RPMI8226 (cell line): ENCODE data around the gene FUT8.

Experiments
- DNase-seq: peaks from one replicate; pipeline ENCODE4 v3.0.0-alpha.2; 2015

Gene FUT8

DNA sequence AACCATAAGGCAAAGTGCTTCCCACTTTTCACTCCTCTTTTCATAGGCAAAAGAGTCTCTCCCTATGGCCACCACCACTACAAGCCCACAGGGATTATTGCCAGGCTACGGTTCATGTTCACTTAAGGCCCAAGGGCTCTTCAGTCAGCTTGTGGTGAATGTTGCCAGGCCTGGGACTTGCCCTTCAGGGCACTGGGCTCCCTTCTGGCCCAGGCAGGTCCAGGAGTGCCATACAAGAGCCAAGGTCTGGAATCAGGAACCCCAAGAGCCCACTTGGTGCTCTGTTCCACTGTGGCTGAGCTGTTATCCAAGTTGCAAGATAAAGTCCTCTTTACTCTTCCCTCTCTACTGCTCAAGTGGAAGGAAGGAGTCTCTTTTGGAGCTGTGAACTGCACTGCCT, 307.6 kb downstream of the FUT8 start:
- no peak for DNase-seq

DNA sequence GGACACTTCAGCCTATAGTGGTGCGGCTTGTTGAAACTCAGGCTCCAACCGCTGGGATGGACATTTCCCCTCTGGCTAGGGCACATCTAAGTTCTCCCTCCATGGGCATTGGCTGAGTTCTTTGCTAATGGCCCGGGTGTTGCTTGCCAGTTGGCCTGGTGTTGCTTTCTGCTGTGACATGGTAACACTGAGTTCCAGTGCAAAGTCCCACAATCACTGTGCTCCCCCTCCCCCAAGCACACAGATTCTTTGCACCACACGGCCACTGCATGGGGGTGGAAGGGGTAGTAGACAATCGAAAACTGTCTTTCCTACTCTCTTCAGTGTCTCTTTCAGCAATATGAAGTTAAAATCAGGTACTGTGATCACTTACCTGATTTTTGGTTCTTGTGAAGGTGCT, 308.2 kb downstream of the FUT8 start:
- no peak for DNase-seq

DNA sequence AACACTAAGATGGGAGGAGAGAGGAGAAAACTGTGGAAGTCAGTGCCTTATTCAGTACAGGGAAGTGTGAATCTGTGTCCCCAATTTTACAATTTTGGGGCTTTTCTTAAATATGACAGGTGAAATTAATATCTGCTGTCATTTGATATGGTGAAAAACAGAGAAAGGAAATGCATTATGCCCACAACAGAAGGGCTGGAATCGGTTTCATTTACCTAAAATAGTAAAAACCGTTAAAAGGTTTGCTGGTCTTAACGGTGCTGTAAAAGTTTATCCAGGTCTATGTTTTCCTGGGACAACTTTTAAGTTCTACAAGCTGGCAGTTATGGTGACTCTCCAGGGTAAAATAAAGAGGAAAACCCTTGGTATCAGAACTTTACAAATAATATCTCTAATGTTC, 310.8 kb downstream of the FUT8 start:
- peak; percentile 7 for DNase-seq

DNA sequence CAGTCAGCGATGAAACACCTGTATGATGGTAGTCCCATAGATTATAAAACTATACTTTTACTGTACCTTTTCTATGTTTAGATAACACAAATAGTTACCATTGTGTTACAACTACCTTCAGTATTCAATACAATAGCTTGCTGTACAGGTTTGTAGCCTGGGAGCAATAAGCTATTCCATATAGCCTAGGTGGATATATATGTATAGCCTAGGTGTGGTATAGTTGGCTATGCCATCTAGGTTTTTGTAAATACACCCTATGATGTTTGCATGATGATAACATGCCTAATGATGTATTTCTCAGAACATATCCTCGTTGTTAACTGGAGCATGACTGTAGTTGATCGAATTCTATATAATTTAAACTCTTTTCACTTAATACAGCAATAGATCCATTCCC, 316.1 kb downstream of the FUT8 start:
- DNase-seq, result no peak

DNA sequence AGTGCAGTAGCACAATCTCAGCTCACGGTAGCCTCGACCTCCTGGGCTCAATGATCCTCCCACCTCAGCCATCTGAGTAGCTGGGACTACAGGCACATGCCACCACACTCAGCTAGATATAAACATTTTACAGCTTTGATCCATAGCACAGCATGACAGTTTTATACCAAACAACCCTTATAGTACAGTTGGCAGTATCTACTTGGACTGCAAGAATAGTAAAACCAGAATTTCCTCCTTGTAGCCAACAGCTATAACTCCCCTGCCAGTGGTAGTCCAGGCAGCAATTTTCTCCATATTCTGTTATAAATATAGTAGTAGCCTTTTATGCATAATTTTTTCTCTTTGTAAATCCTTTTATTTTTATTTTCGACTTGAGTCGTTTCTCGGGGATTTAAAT, 317.0 kb downstream of the FUT8 start:
- no peak for DNase-seq

DNA sequence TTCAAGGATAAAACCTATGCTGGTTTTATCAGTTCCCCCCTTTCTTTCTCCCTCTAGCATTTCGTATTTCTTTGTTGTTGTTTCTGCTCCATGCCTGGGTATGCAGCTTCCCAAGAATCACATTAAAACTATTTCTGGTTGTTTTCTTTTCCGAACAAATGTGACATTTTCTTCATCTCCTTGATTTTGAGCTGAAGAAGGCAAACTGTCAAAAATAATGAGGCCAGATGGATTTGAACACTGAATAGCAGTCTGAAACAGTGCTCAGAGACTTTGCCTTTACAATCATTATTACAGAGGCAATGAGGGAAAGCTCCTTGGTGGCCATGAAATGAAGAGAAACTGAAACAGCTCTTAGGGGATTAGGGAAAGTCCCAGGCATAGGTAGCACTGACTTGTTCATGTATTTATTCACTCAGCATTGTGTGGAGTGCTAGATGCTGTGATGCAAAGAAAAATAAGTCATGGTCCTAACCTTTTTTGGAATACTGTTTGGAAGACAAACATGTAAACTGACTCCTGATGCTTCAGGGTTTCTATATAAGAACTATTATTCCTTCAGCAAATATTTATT, 319.5 kb downstream of the FUT8 start:
- no peak for DNase-seq

DNA sequence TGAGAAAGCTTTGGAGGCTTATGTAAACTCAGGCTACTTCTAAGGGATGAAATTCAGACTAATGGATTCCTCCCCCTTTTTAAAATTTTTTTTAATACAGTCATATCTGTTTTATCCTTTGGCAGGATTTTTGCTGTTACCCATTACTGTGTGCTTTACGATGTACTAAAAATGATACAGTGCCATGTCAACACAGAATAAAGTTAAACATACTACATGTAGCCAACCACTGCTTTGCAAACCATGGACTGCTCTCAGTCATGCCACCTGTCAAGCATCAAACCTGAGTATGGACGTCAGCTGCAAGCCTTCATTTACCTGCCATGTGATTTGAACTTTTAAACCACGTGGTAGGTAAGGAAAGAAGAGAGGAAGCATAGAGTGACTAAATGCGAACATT, 325.8 kb downstream of the FUT8 start:
- no peak for DNase-seq

DNA sequence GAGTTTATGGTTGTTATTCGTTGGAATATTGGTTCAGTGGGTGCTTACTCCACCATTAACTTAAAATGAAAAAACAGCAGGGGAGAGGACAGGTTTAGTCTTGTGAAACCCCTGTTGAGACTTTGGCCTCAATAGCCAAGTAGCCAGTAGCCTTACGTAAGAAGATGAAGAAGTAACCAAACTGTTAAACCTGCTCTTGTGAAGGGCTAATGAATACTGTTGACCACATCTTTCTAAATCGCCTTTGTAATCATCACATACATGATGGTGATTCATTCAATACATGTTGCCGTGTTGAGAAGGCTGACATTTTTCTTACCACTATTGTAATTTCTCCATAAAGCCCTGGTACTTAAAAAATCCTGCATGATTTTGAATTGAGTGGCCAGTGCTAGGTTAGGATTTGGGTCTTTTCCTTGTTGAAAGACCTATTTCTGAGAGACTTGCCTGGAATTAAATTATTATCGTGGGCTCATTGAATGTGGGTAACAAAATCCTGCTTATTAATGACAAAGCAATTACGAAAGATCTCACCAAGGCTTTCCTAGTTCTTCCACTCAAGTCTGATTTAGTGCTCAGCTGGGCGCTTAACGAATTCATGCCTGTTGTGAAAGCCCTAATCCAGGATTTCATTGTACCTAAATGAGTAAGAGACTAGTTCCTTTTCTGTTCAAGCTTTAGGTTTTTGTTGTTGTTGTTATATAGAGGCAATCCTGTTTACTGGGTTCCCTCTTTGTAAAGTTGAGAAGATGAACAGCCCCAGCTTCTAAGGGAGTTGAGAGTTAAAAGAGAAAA, 333.1 kb downstream of the FUT8 start:
- DNase-seq, result no peak

DNA sequence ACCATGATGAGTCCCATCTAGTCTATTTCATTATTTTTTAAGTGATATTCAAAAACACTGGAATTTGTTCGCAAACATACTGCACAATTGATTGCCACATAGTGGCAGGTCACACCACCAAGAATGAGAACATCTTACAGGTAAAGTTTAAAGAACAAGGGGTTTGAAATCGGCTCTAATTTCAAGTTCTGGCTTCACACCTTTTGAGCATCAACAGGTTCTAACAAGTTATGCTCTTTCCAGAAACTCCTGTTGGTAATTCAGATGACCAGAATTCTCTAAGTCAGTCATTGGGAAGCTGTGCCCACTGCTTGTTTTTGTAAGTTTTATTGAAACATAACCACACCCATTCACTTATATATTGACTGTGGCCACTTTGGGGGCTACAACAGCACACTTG, 336.3 kb downstream of the FUT8 start:
- no peak for DNase-seq

DNA sequence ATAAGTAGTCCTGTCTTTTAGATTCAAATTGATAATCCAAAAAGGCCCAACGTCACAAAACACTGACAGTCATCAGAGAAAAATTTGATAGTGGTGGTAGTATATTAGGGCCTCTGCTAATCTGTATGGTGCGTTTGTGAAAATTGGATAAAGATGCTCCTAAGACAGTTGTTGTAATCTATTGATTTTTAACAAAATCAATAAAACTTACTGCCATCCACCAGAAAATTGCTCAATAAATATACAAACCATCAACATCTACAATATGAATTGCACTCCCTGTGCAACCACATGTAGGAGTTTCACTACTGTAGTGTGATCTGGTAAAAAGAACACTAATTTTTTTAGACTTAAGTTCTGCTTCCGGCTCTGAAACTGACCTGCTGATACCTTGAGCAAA, 336.8 kb downstream of the FUT8 start:
- DNase-seq, result no peak

DNA sequence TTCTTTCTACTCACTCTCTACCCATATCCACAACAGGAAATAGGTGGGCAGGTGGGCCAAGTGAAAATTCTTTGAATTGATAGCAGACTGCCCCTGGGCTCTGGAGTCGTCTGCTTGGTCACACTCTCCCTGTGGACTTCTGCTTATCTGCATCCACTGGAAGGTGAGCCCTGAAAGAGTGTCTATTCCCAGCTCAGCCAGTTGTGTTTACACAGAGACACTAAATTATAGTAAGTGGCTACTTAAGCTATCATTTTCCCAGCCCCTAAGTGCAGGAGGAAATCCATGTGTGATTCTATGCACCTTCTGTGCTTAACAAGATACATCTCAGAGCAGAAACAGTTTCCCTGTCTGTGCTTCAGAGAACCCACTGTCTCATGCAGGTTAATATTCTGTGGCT, 338.4 kb downstream of the FUT8 start:
- no peak for DNase-seq

DNA sequence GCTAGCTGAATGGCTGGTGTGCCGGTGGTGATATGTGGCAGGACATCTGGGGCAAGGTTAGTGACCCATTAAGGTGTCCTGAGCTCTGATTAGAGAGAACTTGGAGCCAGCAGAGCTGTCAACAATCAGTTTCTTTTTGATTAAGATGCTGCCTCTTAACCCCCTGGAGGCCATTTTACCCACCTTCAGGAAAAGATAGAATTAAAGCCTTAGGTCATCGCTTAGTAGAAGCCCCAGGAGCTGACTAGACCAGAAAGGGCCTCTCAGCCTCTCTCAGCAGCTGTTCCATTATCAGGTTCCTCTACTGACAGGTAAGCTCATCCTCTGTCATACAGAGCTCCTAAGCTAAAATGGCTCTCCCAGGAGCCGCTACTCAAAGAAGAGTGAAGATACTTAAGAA, 339.0 kb downstream of the FUT8 start:
- no peak for DNase-seq

DNA sequence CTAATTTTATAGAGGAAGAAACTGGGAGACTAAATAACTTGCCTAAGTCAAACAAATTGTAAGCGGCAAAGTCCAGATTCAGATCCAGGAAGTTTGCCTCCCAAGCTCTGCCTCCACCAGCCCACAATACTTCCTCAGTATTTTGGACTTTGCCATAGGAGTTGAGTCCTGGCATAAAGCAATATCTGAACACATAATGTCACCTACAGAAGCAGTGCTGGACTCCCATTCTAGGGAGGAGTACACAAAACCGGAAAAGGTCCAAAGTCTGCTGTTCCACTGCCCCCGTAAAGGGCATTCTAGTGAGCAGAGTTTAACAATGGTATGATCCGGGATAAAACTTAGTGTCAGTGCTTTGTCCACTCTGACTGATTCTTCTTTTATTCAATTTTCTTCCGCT, 340.5 kb downstream of the FUT8 start:
- no peak for DNase-seq

DNA sequence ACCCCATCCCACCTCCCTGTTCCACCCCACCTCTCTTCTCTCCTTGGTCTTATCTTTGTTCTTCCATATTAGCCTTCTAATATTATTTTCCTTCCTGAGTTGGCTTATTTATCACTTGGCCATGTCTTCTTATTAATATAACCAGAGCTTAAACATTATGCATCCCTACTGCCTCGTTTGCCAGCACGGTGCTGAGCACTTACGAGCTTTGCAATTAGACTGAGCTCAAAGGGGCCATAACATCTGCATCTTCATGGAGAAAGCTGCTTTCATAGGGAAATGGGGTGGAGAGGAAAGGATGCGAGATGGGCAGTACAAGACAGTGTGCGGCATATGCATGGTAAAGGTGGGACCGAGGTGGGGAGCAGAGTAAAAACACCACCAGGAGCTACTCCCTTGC, 342.8 kb downstream of the FUT8 start:
- no peak for DNase-seq

DNA sequence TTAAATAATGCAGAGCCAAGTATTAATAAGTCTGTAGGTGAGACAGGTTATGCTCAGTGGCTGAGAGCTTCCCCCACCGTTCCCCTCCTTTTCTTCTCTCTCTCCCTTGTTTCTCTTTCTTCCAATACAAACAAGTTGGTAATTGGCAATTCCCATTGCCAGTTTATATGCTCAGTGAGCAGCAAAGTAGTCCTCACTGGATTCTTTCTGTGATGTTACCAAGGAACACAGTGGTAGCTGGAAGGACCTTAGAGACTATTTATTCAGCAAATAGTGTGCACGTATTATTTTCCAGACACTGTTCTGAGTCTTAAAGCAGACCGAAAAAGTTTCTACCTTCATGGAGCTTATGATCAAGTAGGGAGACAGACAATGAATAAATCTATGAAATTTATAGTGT, 344.4 kb downstream of the FUT8 start:
- no peak for DNase-seq

DNA sequence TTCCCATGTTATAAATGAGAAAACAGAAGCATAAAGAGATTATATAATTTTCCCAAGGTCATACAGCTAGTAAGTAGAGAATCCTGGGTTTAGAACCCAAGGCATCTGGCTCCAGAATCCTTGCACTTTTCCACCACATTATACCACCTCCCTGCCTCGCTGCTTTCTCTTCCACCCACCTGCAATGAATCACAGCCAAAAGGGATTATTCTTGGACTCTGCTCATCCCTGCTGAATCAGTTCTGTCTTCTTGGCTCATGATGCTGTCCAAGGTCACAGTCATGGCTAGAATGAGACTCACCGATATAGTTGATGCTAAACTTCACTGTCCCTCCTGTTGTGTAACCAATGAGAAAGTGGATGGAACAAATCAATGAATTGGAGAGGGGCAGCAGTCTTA, 356.6 kb downstream of the FUT8 start:
- DNase-seq, result no peak

DNA sequence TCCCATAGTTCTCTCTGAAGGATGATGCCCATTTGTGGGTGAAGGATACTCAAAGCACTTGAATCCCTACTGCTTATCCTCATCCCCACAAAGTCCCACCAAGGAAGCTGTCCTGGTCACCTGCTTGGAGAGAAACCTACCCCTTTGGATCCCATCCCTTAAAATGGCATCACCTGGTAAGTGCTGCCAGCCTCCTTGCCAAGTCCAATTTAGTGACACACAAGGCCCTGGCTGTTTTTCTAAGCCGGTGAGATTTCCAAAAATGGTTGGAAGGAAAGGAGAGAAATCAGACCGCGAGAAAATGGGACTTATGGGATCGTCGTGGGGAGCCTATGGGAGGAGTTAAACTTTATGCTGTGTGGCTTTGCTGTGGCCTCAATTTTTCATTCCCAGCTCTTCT, 358.2 kb downstream of the FUT8 start:
- no peak for DNase-seq

DNA sequence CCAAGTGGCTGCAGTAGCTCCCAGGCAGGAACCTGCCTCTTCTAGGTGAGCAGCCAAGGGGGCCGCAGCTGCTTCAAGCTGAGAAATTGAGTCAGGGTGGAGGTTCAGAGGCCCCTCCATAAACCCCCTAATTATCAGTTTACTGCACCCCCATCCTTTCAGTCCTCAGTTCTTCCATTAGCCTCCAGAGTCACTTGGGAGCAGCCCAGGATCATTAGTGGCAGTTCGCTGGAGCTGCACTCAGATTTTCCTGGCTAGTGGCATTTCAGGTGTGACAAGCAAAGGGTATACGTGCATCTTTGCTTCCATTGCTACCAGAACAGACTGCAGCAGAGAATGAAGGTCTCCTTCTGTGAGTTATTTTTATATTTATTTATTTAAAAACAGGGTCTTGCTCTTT, 358.7 kb downstream of the FUT8 start:
- no peak for DNase-seq

DNA sequence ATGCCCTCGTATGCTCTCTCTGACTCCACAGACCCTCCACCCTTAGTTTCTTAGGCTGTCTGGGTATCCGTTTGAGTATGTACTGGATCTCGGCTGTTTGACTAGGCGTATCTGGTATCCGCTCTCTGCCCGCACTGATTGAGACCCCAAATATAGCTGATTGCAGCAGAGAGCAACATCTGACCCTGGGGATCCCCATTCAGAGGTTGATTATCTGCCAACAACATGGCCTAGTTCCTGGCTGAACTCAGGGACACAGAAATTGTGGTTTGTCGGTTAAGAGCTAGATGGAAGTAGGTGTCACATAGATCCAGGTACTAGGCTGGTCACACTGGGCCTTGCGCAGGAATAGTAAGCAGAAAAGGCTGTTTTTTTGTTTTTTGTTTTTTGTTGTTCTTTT, 359.9 kb downstream of the FUT8 start:
- DNase-seq, result no peak

DNA sequence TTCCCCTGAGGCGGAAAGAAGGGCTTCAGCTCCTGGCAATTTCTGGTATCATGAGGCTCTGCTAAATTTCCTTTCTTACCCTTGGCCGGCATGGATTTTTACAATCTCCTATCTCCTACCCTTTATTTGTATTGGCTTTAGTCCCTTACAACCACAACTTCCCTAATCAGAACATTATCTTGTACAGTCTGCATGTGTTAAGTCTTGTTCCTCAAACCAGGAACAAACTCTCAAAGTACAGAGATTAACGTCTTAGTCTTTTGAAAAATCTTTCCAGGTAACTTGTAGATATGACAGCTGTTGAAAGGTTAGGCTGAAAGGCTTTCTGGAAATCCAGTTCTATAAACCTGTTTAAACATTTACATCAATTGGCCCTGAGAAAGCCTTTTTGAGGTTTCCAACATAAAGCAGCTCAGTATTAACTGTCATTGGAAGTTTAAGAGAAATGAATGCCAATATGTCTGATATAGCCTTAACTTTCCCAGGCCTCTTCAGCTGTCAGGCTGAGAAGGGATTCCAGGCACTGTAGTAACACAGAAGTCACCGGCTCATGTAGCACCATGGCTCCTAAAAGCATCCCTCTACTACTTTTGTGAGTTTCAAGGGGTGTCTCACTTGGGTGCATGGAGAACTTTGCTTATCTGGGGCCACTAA, 360.5 kb downstream of the FUT8 start:
- DNase-seq, result no peak

DNA sequence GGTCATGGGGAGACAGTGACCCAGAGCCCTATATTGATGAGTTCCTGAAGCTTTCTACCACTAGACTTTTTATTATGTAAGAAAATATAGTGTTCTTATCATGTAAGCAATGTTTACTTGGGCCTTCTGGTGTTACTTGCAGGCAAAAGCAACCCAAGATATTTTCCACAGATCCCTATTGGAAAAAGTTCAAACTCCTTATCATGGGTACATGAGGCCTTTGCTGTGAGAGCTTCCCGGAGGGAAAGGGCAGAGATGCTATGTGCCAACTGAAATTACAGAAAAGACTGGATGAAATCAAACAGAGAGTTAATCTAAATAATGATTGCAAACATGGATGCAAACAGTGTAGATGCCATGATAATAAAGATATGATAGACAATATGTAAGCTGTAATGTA, 361.5 kb downstream of the FUT8 start:
- DNase-seq, result no peak

DNA sequence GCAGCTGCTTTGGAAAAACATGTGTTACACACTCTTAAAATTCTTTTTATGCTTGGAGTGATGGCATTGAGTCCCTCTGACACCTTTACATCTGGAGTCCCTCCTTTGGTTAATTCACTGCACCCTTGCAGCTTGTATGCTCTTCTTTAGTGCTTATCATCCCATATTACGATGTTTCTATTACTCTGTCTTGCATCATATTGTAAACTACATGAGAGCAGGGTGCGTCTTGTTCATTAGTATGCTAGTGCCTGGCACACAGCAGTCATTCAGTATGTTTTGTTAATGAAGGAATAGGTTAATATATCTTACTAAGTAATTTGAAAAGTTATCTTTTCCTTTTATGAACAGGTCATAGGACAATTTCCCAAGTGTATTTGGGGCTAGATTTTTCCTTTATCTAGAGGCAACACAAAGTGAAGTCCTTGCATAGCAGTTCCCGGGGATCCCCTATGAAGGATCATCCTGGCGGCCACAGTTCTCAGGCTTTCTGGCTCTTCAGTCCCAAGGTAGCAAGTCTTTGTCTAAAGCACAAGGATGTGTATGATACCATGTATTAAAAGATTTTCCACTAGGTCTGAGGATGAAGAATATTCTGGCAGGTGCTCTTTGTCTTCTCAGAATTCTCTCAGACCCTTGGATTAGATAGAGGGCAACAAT, 363.8 kb downstream of the FUT8 start:
- DNase-seq, result no peak

DNA sequence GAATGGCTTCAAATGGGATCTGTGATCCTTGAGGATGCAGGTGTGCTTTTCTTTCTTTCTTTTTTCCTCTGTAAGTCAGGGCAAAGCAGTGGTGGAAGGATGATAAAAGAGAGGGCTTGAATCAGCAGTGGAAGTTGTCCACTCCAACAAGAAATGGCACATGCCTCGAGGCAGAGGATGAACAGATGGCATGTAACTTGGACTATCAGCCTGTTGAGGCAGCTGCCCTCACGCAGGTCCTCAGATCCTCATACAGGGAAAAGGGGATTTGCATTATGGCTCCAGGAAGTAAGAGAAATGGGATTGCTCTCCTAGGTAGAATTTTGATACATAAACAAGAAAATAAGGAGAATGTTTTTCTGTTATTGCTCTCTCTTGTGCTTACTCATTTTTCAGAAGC, 368.0 kb downstream of the FUT8 start:
- DNase-seq, result no peak

DNA sequence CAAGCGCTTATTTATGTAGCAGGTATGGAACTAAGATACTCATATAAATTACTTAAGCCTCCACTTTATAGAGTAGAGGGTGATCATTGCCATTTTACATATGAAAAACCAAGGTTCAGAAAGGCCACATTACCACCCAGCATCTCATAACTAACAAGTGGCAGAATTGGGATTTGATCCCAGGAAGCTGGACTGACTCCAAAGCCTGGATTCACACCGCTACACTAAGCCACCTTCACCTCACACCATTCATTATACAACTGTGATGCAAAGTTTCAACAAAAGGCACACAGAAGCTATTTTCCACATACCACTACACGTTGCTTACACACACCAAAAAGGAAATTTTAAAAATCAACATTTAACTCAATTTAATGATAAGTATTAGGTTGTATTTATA, 370.6 kb downstream of the FUT8 start:
- DNase-seq, result no peak
